ENCODE results near the gene PUM2.

- no peak for TF ChIP-seq EZH2 (IDR thresholded peaks at IDR 0.05)
- no peak for TF ChIP-seq POLR2A (IDR thresholded peaks at IDR 0.05; ENCODE audit: borderline replicate concordance, extremely low read depth, insufficient read depth, insufficient read length)
- TF ChIP-seq ZNF274 (IDR thresholded peaks at IDR 0.05; ENCODE audit: low read depth, low read length) = no peak
- TF ChIP-seq POLR2AphosphoS5 (IDR thresholded peaks at IDR 0.05; ENCODE audit: low read depth, low read length) = no peak
- no peak for TF ChIP-seq CTCF (IDR thresholded peaks at IDR 0.05 in 2 of 3, conservative IDR thresholded peaks at IDR 0.05 in 1 of 3; ENCODE audit: borderline replicate concordance in 1 of 3, insufficient read depth in 1 of 3, low read depth in 2 of 3, low read length in 2 of 3)
- no peak for TF ChIP-seq SIN3A (IDR thresholded peaks at IDR 0.05; ENCODE audit: low read depth)
Measured at GRCh38 chr2:20362701-20363435, 12.2 kb upstream of the PUM2 start.

All from HCT116 (cell line).